ENCODE data around the gene CENPX.

DNA sequence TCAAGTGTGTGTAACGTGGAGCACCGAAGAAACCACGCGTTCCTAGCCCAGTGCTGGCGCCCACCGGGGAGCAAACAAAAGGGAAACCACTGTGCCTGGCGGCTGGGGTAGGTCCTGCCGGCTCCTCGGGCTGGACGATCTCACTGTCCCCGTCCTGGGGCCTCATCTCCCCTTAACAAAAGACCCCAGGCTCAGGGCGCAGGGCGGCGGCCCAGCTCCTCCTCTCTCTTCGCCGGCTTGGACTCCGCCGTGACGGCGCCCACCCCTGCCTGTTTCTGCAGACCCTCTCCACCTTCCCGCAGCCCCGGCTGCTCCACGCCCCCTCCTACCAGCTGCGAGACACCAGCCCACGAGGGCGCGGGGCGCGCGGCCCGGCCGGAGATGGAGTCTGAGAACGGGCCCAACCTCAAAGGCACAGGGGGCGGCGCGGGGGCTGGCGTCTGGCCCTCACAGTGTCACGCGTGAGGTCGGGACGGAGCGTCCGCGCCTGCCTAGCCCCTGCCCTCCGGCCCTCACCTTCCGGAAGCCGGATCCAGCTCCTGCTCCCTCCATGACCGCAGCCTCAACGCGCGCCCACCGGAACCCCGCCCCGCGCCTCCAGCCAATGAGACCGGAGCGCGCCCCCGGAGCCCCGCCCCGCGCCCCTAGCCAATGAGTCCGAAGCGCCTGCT is at the start of gene CENPX:
- no peak for TF ChIP-seq CREB1 (IDR thresholded peaks at IDR 0.05; ENCODE audit: low read depth)
- TF ChIP-seq, protein P1, sequence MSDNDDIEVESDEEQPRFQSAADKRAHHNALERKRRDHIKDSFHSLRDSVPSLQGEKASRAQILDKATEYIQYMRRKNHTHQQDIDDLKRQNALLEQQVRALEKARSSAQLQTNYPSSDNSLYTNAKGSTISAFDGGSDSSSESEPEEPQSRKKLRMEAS (IDR thresholded peaks at IDR 0.05): peak; percentile 65
- TF ChIP-seq TAF1 (IDR thresholded peaks at IDR 0.05; ENCODE audit: low read depth): peak; percentile 90
- no peak for TF ChIP-seq FOXM1 (IDR thresholded peaks at IDR 0.05; ENCODE audit: borderline replicate concordance, low read depth)
- TF ChIP-seq EP300 (IDR thresholded peaks at IDR 0.05; ENCODE audit: borderline replicate concordance): 0 out of 2 replicates have a peak, but pooled peaks have one; percentile 10
- no peak for TF ChIP-seq EGR1 (IDR thresholded peaks at IDR 0.05)
- peak; percentile 77 for TF ChIP-seq ZBTB7A (IDR thresholded peaks at IDR 0.05; ENCODE audit: low read depth)
- no peak for TF ChIP-seq NFIC (IDR thresholded peaks at IDR 0.05)
- TF ChIP-seq YY1 (IDR thresholded peaks at IDR 0.05; ENCODE audit: low read depth): peak; percentile 80
- no peak for TF ChIP-seq TCF12 (IDR thresholded peaks at IDR 0.05; ENCODE audit: low read depth)
- TF ChIP-seq, protein P2, sequence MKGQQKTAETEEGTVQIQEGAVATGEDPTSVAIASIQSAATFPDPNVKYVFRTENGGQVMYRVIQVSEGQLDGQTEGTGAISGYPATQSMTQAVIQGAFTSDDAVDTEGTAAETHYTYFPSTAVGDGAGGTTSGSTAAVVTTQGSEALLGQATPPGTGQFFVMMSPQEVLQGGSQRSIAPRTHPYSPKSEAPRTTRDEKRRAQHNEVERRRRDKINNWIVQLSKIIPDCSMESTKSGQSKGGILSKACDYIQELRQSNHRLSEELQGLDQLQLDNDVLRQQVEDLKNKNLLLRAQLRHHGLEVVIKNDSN (IDR thresholded peaks at IDR 0.05): no peak
